Heart right ventricle (tissue), 16 donors: ENCODE results near the gene SCAF1. TPM values are rescaled to one million over a fixed set of nuclear protein-coding genes. Genes with fewer than 3 reads are reported as not detected.
A peak's percentile ranks its signal among the peaks of the same experiment; 100 is the strongest.

ENCODE experiments used
- ATAC-seq, 8 donors: fragments of 200-7000 bp; cut with Tn5 transposase; one replicate each; pipeline ENCODE4 v1.9.1; 2020; ENCODE audit warnings: mild to moderate bottlenecking in 8 of 8, moderate library complexity in 8 of 8, moderate number of reproducible peaks in 1 of 8
- DNase-seq, 2 donors: peaks; one replicate each; pipeline ENCODE4 v3.0.0-alpha.2; 2020
- H3K27ac ChIP-seq, 10 donors: fragments of 200-600 bp; sonication (generic) in 2 of 10; one replicate each; pipeline versions ENCODE4 v1.5.0 to v1.8.0; 2020 to 2022; ENCODE audit warnings: mild to moderate bottlenecking in 3 of 10
- H3K27me3 ChIP-seq, 7 donors: fragments of 200-600 bp; one replicate each; pipeline ENCODE4 v1.8.0; 2021 to 2022; ENCODE audit warnings: mild to moderate bottlenecking in 2 of 7
- H3K36me3 ChIP-seq, 9 donors: fragments of 200-600 bp; sonication (generic) in 1 of 9; one replicate each; pipeline versions ENCODE4 v1.5.0 to v1.8.0; 2020 to 2022; ENCODE audit warnings: mild to moderate bottlenecking in 2 of 9
- H3K4me1 ChIP-seq, 9 donors: fragments of 200-600 bp; sonication (generic) in 1 of 9; one replicate each; pipeline versions ENCODE4 v1.5.0 to v1.8.0; 2020 to 2022; ENCODE audit warnings: mild to moderate bottlenecking in 4 of 9
- H3K4me3 ChIP-seq, 10 donors: fragments of 200-600 bp; sonication (generic) in 2 of 10; one replicate each; pipeline versions ENCODE4 v1.5.0 to v1.8.0; 2020 to 2022; ENCODE audit warnings: mild to moderate bottlenecking in 7 of 10, moderate library complexity in 2 of 10
- H3K9me3 ChIP-seq, 11 donors: fragments of 200-600 bp in 10 of 11; sonication (generic) in 2 of 11; one replicate each; pipeline versions ENCODE4 v1.5.0 to v1.8.0; 2013 to 2022; ENCODE audit warnings: mild to moderate bottlenecking in 2 of 11, control low read depth in 1 of 11, moderate library complexity in 1 of 11
- CTCF ChIP-seq, 9 donors: fragments of 200-600 bp; sonication (generic) in 2 of 9; IDR thresholded peaks; one replicate each; pipeline versions ENCODE4 v1.5.0 to v1.8.0; 2021 to 2022; ENCODE audit warnings: antibody characterized with exemption in 9 of 9, mild to moderate bottlenecking in 5 of 9, moderate library complexity in 1 of 9
- WGBS, 2 donors: extraction: QIAGEN DNeasy Blood & Tissue Kit; methylation state at CpG; one replicate each; pipeline ENCODE4 v1.1.7; 2013; ENCODE audit warnings: inconsistent platforms in 1 of 2; 5-methylcytosine and 5-hydroxymethylcytosine counted together
- intact Hi-C, 10 donors: fragments of 100-400 bp; cut with DNase I; formaldehyde crosslinking; loops; one replicate each; pipeline versions ENCODE4 v1.11.1 to v1.14.2; 2022
- polyA plus RNA-seq, 2 donors: library from polyadenylated mRNA; stranded (reverse); fragments of 200-250 nt; gene quantifications; one replicate each; pipeline ENCODE4 v1.2.3, GENCODE V29; 2013
- total RNA-seq, 10 donors: library from RNA; stranded (reverse); fragmentation: NEBNext Ultra II Directional in 3 of 10; extraction: Animal tissue kit (Norgen Biotek cat#: 25700) in 3 of 10; gene quantifications; one replicate each; pipeline versions ENCODE4 v1.2.1 to v1.2.4, GENCODE V29; 2021 to 2023
- donor health status: Arrhythmogenic right ventricular cardiomyopathy.
- donor health status: ischemic (EF 13 %, LVEDD 7.1; RV severe dilation, severe dysfunction).
- donor health status: healthy with polysubstance abuse.
- donor health status: DM: no; HTN: yes; CAD: no.
- donor health status: DM: no; HTN: no; CAD: no.
- donor health status: ischemic (EF 25% LVEDD 6.9; RV normal size, moderate dysfunction).
- donor health status: ischemic (EF 25% LVEDD 5.7; RV mildly dilated, moderate dysfunction).
- donor health status: healthy.
- donor health status: DM: yes; HTN: yes; CAD: no.
- donor health status: Ischemic cardiomyopathy.
- donor health status: ischemic (EF 35%, LVEDD 5.7; RV mildly dilated, moderate dysfunction).
- donor health status: nonischemic (EF 11% LVEDD 7.7; RV severe dilation, severe dysfunction).
- donor health status: DM: yes; HTN: yes; CAD: no.
- donor health status: PGD.
- donor health status: ischemic (EF 29% LVEDD 5.4; RV normal size, mild dysfunction).
- donor health status: nonischemic (EF 23%, LVEDD 6.1; RV moderate dilation, normal function).

SCAF1 gene
- total and polyA plus RNA-seq, 12 donors, result 20.2 to 60.5 (median 44.8) TPM

GRCh38 chr19:49679771-49680413 lies 37.9 kb downstream of the SCAF1 start:
- DNase-seq, result no peak
- TF ChIP-seq CTCF (IDR thresholded peaks at IDR 0.05), result no peak
- 53 to 60% methylated on average over 10 of the region's 10 CpGs for WGBS, 2 donors
- Histone ChIP-seq H3K36me3 (peaks cover 3 to 46% (median 34%) of the 10 kb centered on the region in 9 donors), H3K4me1 (peaks cover 17 to 61% (median 47%) of the 10 kb centered on the region in 9 donors), H3K4me3 (peak overlapping the region in 4 of 10 donors; percentile 23 to 35 (median 27)), H3K9me3 (no peaks in the 10 kb centered on the region), H3K27ac (peak overlapping the region in 9 of 10 donors; percentile 50 to 98 (median 72)), H3K27me3 (no peaks in the 10 kb centered on the region)
- ATAC-seq, result no peak
- intact Hi-C loops, result loop anchor here in 7 of 10 donors (5.0 to 10.0 kb wide), 11 partner anchors 85 to 228 kb away; partner anchors contain the start of genes PRR12 (in 3 of the 7), NOSIP (in 2 of the 7), PRRG2 (in 2 of the 7) and AKT1S1 (in 1 of the 7)

GRCh38 chr19:49680421-49681351 lies 38.7 kb downstream of the SCAF1 start:
- DNase-seq (peak; percentile 89 to 95), ATAC-seq (peak; percentile 3 to 20 (median 6))
- peak; percentile 99 to 100 (median 100) for TF ChIP-seq CTCF (IDR thresholded peaks at IDR 0.05)
- H3K27me3 ChIP-seq, result no peaks in the 10 kb centered on the region
- H3K9me3 ChIP-seq, result no peaks in the 10 kb centered on the region
- peak overlapping the region in 9 of 10 donors; percentile 50 to 98 (median 70) for H3K27ac ChIP-seq
- H3K4me3 ChIP-seq, result peak overlapping the region in 6 of 10 donors; percentile 22 to 38 (median 27)
- peaks cover 3 to 54% (median 41%) of the 10 kb centered on the region in 9 donors for H3K36me3 ChIP-seq
- WGBS, 2 donors, result 32 to 33% methylated on average over 39 to 40 of the region's 40 CpGs
- intact Hi-C loops, result loop anchor here in 1 of 10 donors (10.0 kb wide), 1 partner anchor 124 kb away; no protein-coding TSS in a partner anchor
- peaks cover 17 to 66% (median 53%) of the 10 kb centered on the region in 9 donors for H3K4me1 ChIP-seq

GRCh38 chr19:49681830-49682229 lies 39.8 kb downstream of the SCAF1 start:
- ATAC-seq, result no peak
- no peak for TF ChIP-seq CTCF (IDR thresholded peaks at IDR 0.05)
- H3K36me3 ChIP-seq, result peaks cover 3 to 63% (median 47%) of the 10 kb centered on the region in 9 donors
- H3K9me3 ChIP-seq, result no peaks in the 10 kb centered on the region
- whole genome bisulfite sequencing, 2 donors, result 77 to 78% methylated on average over 19 of the region's 19 CpGs
- H3K27me3 ChIP-seq, result no peaks in the 10 kb centered on the region
- H3K4me1 ChIP-seq, result peaks cover 20 to 71% (median 54%) of the 10 kb centered on the region in 9 donors
- no peak for DNase-seq
- H3K4me3 ChIP-seq, result no peak overlapping the region
- no peak overlapping the region for H3K27ac ChIP-seq
- intact Hi-C loops, result loop anchor here in 1 of 10 donors (10.0 kb wide), 1 partner anchor 123 kb away; no protein-coding TSS in a partner anchor

- 87 to 94% methylated on average over 8 of the region's 8 CpGs for WGBS, 2 donors
- no peak for ATAC-seq
- no peak for TF ChIP-seq CTCF (IDR thresholded peaks at IDR 0.05)
- H3K4me1 ChIP-seq, result peaks cover 20 to 76% (median 55%) of the 10 kb centered on the region in 9 donors
- no peak overlapping the region for H3K27ac ChIP-seq
- no peaks in the 10 kb centered on the region for H3K27me3 ChIP-seq
- no peak overlapping the region for H3K4me3 ChIP-seq
- no peak for DNase-seq
- intact Hi-C loops, result loop anchor here in 1 of 10 donors (10.0 kb wide), 1 partner anchor 123 kb away; no protein-coding TSS in a partner anchor
- H3K36me3 ChIP-seq, result peaks cover 3 to 67% (median 47%) of the 10 kb centered on the region in 9 donors
- no peaks in the 10 kb centered on the region for H3K9me3 ChIP-seq
Observed at GRCh38 chr19:49682274-49682673, 40.3 kb downstream of the SCAF1 start.
